DND-41 (cell line): Measurements from ENCODE around the gene HOXD8.

Experiments used
- CTCF ChIP-seq: IDR thresholded peaks from 2 replicates; pipeline ENCODE4 v1.5.1; 2012; ENCODE audit warnings: borderline replicate concordance, low read length, moderate library complexity, mild to moderate bottlenecking; ENCODE audit not compliant: poor library complexity, severe bottlenecking; ENCODE audit errors: extremely low read depth
- EZH2 ChIP-seq: IDR thresholded peaks from 3 replicates; pipeline ENCODE4 v1.6.1; 2012; ENCODE audit warnings: borderline replicate concordance, low read depth, mild to moderate bottlenecking, moderate library complexity, low read length, inconsistent platforms; ENCODE audit not compliant: severe bottlenecking

GRCh38 chr2:176101842-176102241 lies 27.7 kb upstream of the HOXD8 start:
- no peak for TF ChIP-seq CTCF
- no peak for TF ChIP-seq EZH2
